Loucy (cell line): ENCODE measurements around the gene SOBP.

Source experiments
- H2AFZ ChIP-seq: fragments of 200-600 bp; sonication (generic); 2 replicates; pipeline ENCODE4 v1.6.0; 2016; ENCODE audit warnings: antibody characterized with exemption, mild to moderate bottlenecking, low read length, moderate library complexity
- H3F3A ChIP-seq: fragments of 200-600 bp; 2 replicates; pipeline ENCODE4 v1.6.0; 2016; ENCODE audit warnings: antibody characterized with exemption, low read depth, mild to moderate bottlenecking
- H3K27me3 ChIP-seq: fragments of 200-600 bp; sonication (generic); 2 replicates; pipeline ENCODE4 v1.6.1; 2014; ENCODE audit warnings: low read length, mild to moderate bottlenecking; ENCODE audit not compliant: insufficient read depth, poor library complexity, severe bottlenecking
- H3K36me3 ChIP-seq: fragments of 200-600 bp; sonication (generic); 2 replicates; pipeline ENCODE4 v1.6.1; 2016; ENCODE audit warnings: low read length; ENCODE audit not compliant: insufficient read depth
- H3K4me1 ChIP-seq: fragments of 200-600 bp; sonication (generic); 2 replicates; pipeline ENCODE4 v1.5.1; 2014; ENCODE audit warnings: low read length, mild to moderate bottlenecking; ENCODE audit not compliant: insufficient read depth, poor library complexity, severe bottlenecking
- H3K4me2 ChIP-seq: fragments of 200-600 bp; sonication (generic); 2 replicates; pipeline ENCODE4 v1.6.0; 2014; ENCODE audit warnings: antibody characterized with exemption, low read length, low read depth, mild to moderate bottlenecking; ENCODE audit not compliant: poor library complexity, severe bottlenecking
- H3K4me3 ChIP-seq: fragments of 200-600 bp; sonication (generic); 2 replicates; pipeline ENCODE4 v1.5.1; 2014; ENCODE audit warnings: low read length, mild to moderate bottlenecking, mixed read lengths; ENCODE audit not compliant: poor library complexity, severe bottlenecking
- H3K79me2 ChIP-seq: fragments of 200-600 bp; sonication (generic); 2 replicates; pipeline ENCODE4 v1.6.1; 2014; ENCODE audit warnings: low read length; ENCODE audit not compliant: insufficient read depth
- H3K9ac ChIP-seq: fragments of 200-600 bp; sonication (generic); 2 replicates; pipeline ENCODE4 v1.6.0; 2014; ENCODE audit warnings: mild to moderate bottlenecking, low read depth, low read length, moderate library complexity; ENCODE audit not compliant: poor library complexity, severe bottlenecking
- H3K9me2 ChIP-seq: fragments of 200-600 bp; sonication (generic); replicated peaks from 2 replicates; pipeline ENCODE4 v1.6.1; 2016; ENCODE audit warnings: low read depth, low read length, mixed read lengths
- H3K9me3 ChIP-seq: fragments of 200-600 bp; sonication (generic); 2 replicates; pipeline ENCODE4 v1.6.1; 2014; ENCODE audit warnings: mild to moderate bottlenecking, antibody characterized with exemption, low read length, low read depth; ENCODE audit not compliant: insufficient read depth
- H4K20me1 ChIP-seq: fragments of 200-600 bp; sonication (generic); 2 replicates; pipeline ENCODE4 v1.6.0; 2014; ENCODE audit warnings: antibody characterized with exemption, low read length, mild to moderate bottlenecking; ENCODE audit not compliant: insufficient read depth, poor library complexity, severe bottlenecking
- CTCF ChIP-seq: fragments of 200-600 bp; sonication (generic); conservative IDR thresholded peaks from 2 replicates; pipeline ENCODE4 v1.5.1; 2014; ENCODE audit warnings: mild to moderate bottlenecking, antibody characterized with exemption, low read length
- EZH2phosphoT487 ChIP-seq: fragments of 200-600 bp; IDR thresholded peaks from 2 replicates; pipeline ENCODE4 v1.6.1; 2018; ENCODE audit warnings: antibody characterized with exemption, mild to moderate bottlenecking, moderate library complexity, borderline replicate concordance

Gene SOBP

DNA sequence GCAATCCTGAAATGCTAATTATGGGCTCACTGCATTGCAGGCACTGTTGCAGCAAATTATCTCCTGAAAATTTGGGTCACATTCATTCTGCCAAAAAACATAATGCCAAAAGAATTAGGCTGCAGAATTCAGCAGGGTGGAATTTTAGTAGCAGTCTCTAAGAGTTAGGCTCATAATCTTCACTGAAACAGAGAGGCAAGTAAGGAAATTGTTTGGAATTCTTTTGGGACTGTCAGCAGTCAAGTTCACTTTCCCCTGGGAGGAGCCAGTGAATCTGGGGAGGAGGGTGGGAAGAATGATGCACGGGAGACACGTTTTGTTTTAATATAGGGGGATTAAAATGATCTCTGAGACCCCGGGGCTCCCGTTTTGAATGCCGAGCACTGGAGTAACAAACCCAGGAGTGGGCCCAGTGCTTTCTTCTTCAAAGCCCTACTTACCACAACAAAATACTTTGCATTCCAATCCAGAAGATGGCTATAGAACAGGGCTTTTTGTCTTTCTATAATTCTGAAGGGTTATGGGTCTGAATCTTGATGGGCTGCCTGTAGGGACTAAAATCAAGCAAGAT is 44.7 kb downstream of the SOBP start:
- Histone ChIP-seq H3K9me2 (no peaks in the 10 kb centered on the region), H4K20me1 (no peaks in the 10 kb centered on the region), H3K4me1 (peaks cover 10% of the 10 kb centered on the region), H3K36me3 (peaks cover 20% of the 10 kb centered on the region; the same call in 1 of the 2 replicates), H2AFZ (no peak overlapping the region), H3F3A (no peaks in the 10 kb centered on the region), H3K4me2 (no peak overlapping the region), H3K27me3 (no peaks in the 10 kb centered on the region), H3K9ac (no peak overlapping the region), H3K4me3 (no peak overlapping the region), H3K9me3 (no peaks in the 10 kb centered on the region), H3K79me2 (no peaks in the 10 kb centered on the region)
- TF ChIP-seq EZH2phosphoT487: no peak
- no peak for TF ChIP-seq CTCF

DNA sequence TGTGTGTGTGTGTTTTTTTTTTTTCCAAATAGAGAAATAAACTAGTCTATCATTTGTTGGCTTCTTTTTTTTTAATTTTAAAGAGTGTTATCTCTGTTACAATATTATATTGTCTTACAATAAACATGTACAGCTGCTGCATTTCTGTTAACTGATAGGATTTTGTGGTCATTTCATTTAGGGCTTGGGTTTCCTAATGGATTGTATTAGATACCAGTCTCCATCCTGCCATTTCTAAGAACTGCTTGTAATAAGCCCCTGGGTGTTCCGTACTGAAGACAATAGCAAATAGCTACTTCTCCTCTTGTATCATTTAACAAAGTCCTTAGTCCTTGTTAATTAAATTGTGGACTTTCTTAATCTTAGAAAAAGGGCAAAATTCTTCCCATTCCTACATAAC is 45.7 kb downstream of the SOBP start:
- Histone ChIP-seq H2AFZ (no peak overlapping the region), H3K4me3 (no peak overlapping the region), H3F3A (no peaks in the 10 kb centered on the region), H3K36me3 (peaks cover 20% of the 10 kb centered on the region; the same call in 1 of the 2 replicates), H3K9ac (no peak overlapping the region), H3K9me2 (no peaks in the 10 kb centered on the region), H3K4me1 (peaks cover 10% of the 10 kb centered on the region), H3K4me2 (no peak overlapping the region), H3K9me3 (no peaks in the 10 kb centered on the region), H3K79me2 (no peaks in the 10 kb centered on the region), H4K20me1 (no peaks in the 10 kb centered on the region), H3K27me3 (no peaks in the 10 kb centered on the region)
- TF ChIP-seq EZH2phosphoT487 (no peak), CTCF (no peak)

DNA sequence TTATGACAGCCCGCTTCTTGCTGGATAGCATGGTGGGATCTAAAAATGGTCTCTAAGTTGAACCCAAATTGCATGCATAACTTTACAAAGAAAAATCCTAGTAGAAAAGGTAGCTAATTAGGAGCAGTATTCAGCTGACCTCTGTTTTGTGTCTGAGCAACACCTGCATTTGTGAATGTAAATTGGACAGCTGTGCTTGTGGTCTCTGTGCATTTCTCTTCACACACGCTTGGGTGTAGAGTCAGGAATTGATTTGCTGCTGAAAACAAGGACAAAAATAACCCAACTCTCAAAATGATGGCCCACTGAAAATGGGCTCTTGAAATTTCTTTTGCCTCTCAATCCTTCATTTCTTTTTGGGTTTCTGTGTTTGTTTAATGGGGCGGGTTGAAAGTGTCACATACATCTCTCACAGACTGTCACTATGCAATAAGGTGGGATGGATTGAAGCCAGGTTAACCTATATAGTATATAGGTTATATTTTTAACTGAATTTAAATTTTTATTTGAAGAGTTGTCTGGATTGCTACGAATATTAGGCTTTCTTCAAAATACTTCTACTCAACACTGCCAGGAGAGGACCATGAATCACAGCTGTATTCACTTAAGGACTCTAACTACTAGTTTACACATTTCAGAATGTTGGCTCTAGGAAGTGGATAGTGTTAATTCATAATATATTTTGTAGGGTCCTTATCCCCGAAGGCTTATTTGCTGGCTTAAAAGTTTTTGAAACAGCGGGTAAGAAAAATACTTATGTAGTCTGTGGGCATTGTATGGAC is 46.5 kb downstream of the SOBP start:
- no peak overlapping the region for H3K4me2 ChIP-seq
- H3K9ac ChIP-seq: no peak overlapping the region
- no peaks in the 10 kb centered on the region for H4K20me1 ChIP-seq
- no peaks in the 10 kb centered on the region for H3K79me2 ChIP-seq
- H3F3A ChIP-seq: no peaks in the 10 kb centered on the region
- peaks cover 10% of the 10 kb centered on the region for H3K4me1 ChIP-seq
- H3K9me2 ChIP-seq: no peaks in the 10 kb centered on the region
- H3K9me3 ChIP-seq: no peaks in the 10 kb centered on the region
- TF ChIP-seq CTCF (no peak), EZH2phosphoT487 (no peak)
- H3K27me3 ChIP-seq: no peaks in the 10 kb centered on the region
- no peak overlapping the region for H3K4me3 ChIP-seq
- H2AFZ ChIP-seq: no peak overlapping the region
- H3K36me3 ChIP-seq: peaks cover 20% of the 10 kb centered on the region; the same call in 1 of the 2 replicates
